K562 (cell line): Measurements from ENCODE around the gene SLC22A7.

Experiments used
- NFIC ChIP-seq: fragments of 450-650 bp; IDR thresholded peaks from 2 replicates; pipeline ENCODE4 v1.6.1; 2017; ENCODE audit warnings: mild to moderate bottlenecking, inconsistent platforms
- POLR2AphosphoS2 ChIP-seq: IDR thresholded peaks from 2 replicates; pipeline ENCODE4 v1.6.1; 2012; ENCODE audit warnings: low read length, improper control_type of control experiment
- ZBTB1 ChIP-seq: sonication (generic); formaldehyde crosslinking; IDR thresholded peaks from 2 replicates; pipeline ENCODE4 v1.8.1; 2023; ENCODE audit warnings: missing genetic modification reagents, low read depth, mild to moderate bottlenecking, borderline replicate concordance

GRCh38 chr6:43310134-43310533 lies 12.1 kb downstream of the SLC22A7 start:
- no peak for TF ChIP-seq NFIC
- no peak for TF ChIP-seq ZBTB1 (CRISPR knock-in tag)
- no peak for TF ChIP-seq POLR2AphosphoS2
